ENCODE results near the gene FADS1. TPM values are rescaled to one million over a fixed set of nuclear protein-coding genes. Genes with fewer than 3 reads are reported as not detected.

FADS1 gene
- total and polyA plus RNA-seq, 8 donors: 21.5 to 161 (median 36.1) TPM

GRCh38 chr11:61851113-61851899 lies 34.5 kb upstream of the FADS1 start:
- no peak for TF ChIP-seq CTCF (IDR thresholded peaks at IDR 0.05)
- ATAC-seq (no peak), DNase-seq (no peak)
- intact Hi-C loops (cut with DNase I): no loop called here
- Histone ChIP-seq H3K36me3 (peaks cover 0 to 85% of the 10 kb centered on the region in 2 donors), H3K9me3 (no peaks in the 10 kb centered on the region), H3K27me3 (no peaks in the 10 kb centered on the region), H3K4me3 (no peak overlapping the region), H3K4me1 (no peaks in the 10 kb centered on the region), H3K27ac (no peak overlapping the region)

- Histone ChIP-seq H3K4me3 (no peak overlapping the region), H3K9me3 (no peaks in the 10 kb centered on the region), H3K4me1 (no peaks in the 10 kb centered on the region), H3K27me3 (no peaks in the 10 kb centered on the region), H3K27ac (no peak overlapping the region), H3K36me3 (peaks cover 0 to 80% of the 10 kb centered on the region in 2 donors)
- intact Hi-C loops (cut with DNase I): no loop called here
- DNase-seq (no peak), ATAC-seq (no peak)
- no peak for TF ChIP-seq CTCF (IDR thresholded peaks at IDR 0.05)
Measured at GRCh38 chr11:61850687-61851086, 33.9 kb upstream of the FADS1 start.

GRCh38 chr11:61848631-61849030 lies 31.8 kb upstream of the FADS1 start:
- Histone ChIP-seq H3K9me3 (no peaks in the 10 kb centered on the region), H3K27ac (no peak overlapping the region), H3K27me3 (no peaks in the 10 kb centered on the region), H3K4me1 (no peaks in the 10 kb centered on the region), H3K4me3 (no peak overlapping the region), H3K36me3 (peaks cover 0 to 79% of the 10 kb centered on the region in 2 donors)
- intact Hi-C loops (cut with DNase I): no loop called here
- DNase-seq: no peak
- no peak for TF ChIP-seq CTCF (IDR thresholded peaks at IDR 0.05)
- ATAC-seq: no peak

GRCh38 chr11:61847914-61848581 lies 31.2 kb upstream of the FADS1 start:
- H3K36me3 ChIP-seq: peaks cover 0 to 82% of the 10 kb centered on the region in 2 donors
- no peak for ATAC-seq

More at GRCh38 chr11:61847914-61848581, 31.2 kb upstream of the FADS1 start:
- Histone ChIP-seq H3K4me1 (no peaks in the 10 kb centered on the region), H3K4me3 (no peak overlapping the region), H3K27me3 (no peaks in the 10 kb centered on the region), H3K9me3 (no peaks in the 10 kb centered on the region), H3K27ac (no peak overlapping the region)
- DNase-seq: no peak
- intact Hi-C loops (cut with DNase I): no loop called here
- no peak for TF ChIP-seq CTCF (IDR thresholded peaks at IDR 0.05)

Data from left lung (tissue), 10 donors.